IPS-20b (cell line): ENCODE data around the gene C2CD2.

ENCODE experiments used
- H3K27ac ChIP-seq: one replicate; pipeline ENCODE4 v1.5.1; 2013; ENCODE audit warnings: low read length
- H3K27me3 ChIP-seq: 2 replicates; pipeline ENCODE4 v1.6.1; 2013; ENCODE audit warnings: mild to moderate bottlenecking, low read length, inconsistent platforms; ENCODE audit not compliant: insufficient read depth
- H3K36me3 ChIP-seq: 2 replicates; pipeline ENCODE4 v1.6.1; 2013; ENCODE audit warnings: low read depth, mild to moderate bottlenecking, inconsistent platforms, low read length, moderate library complexity; ENCODE audit not compliant: insufficient read depth
- H3K4me1 ChIP-seq: 2 replicates; pipeline ENCODE4 v1.6.1; 2013; ENCODE audit warnings: mild to moderate bottlenecking, control low read depth, inconsistent platforms, low read length, moderate library complexity; ENCODE audit not compliant: insufficient read depth
- H3K4me3 ChIP-seq: 2 replicates; pipeline ENCODE4 v1.5.1; 2013; ENCODE audit warnings: mild to moderate bottlenecking, low read length, inconsistent platforms
- H3K9ac ChIP-seq: 2 replicates; pipeline ENCODE4 v1.6.1; 2013; ENCODE audit warnings: low read depth, mild to moderate bottlenecking, inconsistent platforms, low read length, moderate library complexity
- H3K9me3 ChIP-seq: 2 replicates; pipeline ENCODE4 v1.6.1; 2013; ENCODE audit warnings: mild to moderate bottlenecking, low read depth, low read length, inconsistent platforms; ENCODE audit not compliant: insufficient read depth

C2CD2 gene

DNA sequence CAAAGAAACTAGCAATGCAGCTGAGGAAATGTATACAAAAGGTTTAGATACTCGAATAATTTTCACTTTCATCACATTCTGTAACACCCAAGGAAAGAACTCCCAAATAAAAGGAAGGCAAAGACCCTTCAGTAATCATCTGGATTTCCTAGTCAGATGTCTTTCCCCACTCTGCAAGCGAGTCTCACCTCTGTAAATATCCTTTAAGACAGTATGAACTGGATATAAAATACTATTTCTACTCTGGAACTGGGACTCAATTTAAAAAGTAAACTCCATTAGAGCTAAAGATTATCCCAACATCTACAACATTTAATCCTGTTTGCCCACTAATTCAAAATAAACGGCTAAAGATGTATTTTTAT is 27.0 kb downstream of the C2CD2 start:
- H3K4me1 ChIP-seq, result peaks cover 23% of the 10 kb centered on the region; the same call in 1 of the 2 replicates
- no peaks in the 10 kb centered on the region for H3K36me3 ChIP-seq
- H3K9ac ChIP-seq, result peak overlapping the region; percentile 54; the same call in 1 of the 2 replicates
- no peaks in the 10 kb centered on the region for H3K9me3 ChIP-seq
- H3K4me3 ChIP-seq, result no peak overlapping the region; the same call in 1 of the 2 replicates
- peak overlapping the region; percentile 31 for H3K27ac ChIP-seq
- H3K27me3 ChIP-seq, result no peaks in the 10 kb centered on the region

DNA sequence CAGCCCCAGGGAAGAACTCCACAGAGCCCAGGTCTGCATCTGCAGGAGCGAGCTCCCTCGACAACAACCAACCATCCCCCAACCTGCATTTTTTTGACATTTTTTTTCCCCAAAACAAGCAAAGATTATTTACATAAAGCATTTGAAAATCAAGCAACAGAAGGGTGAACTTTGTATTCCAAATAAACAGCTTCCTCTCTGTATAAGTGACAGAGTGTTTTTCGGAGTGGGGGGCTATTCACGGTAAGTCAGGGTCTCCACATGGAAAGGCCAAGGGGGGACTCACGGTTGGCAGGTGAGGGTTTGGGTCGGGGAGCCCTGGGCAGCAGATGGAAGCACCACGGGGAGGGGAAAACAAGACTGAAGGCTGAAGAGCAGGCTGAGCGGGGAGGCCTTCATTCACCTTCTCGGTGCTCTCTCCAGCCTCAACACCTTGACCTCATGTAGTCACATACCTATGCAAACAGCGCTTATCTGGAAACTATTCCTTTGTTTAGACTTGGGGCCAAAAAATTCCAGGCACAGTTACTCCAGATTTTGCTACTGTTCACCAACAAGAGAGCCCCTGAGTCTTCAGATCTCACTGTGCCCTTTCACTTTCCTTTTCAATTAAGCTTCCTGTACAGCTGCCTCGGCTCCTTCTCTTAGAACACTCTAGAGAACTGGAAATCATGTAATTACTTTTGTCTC is 27.6 kb downstream of the C2CD2 start:
- Histone ChIP-seq H3K9ac (peak overlapping the region; percentile 54; the same call in 1 of the 2 replicates), H3K4me1 (peaks cover 23% of the 10 kb centered on the region; the same call in 1 of the 2 replicates), H3K9me3 (no peaks in the 10 kb centered on the region), H3K27ac (peak overlapping the region; percentile 35), H3K36me3 (no peaks in the 10 kb centered on the region), H3K27me3 (no peaks in the 10 kb centered on the region), H3K4me3 (peak overlapping the region; percentile 2; the same call in 1 of the 2 replicates)

- no peaks in the 10 kb centered on the region for H3K27me3 ChIP-seq
- H3K27ac ChIP-seq, result peak overlapping the region; percentile 35
- H3K36me3 ChIP-seq, result no peaks in the 10 kb centered on the region
- peak overlapping the region; percentile 2; the same call in 1 of the 2 replicates for H3K4me3 ChIP-seq
- peak overlapping the region; percentile 54; the same call in 1 of the 2 replicates for H3K9ac ChIP-seq
- peaks cover 18% of the 10 kb centered on the region; the same call in 1 of the 2 replicates for H3K4me1 ChIP-seq
- H3K9me3 ChIP-seq, result no peaks in the 10 kb centered on the region
These were observed 28.1 kb downstream of the C2CD2 start for GRCh38 chr21:41925767-41926116.

GRCh38 chr21:41924368-41924754 is 29.5 kb downstream of the C2CD2 start:
- Histone ChIP-seq H3K27me3 (no peaks in the 10 kb centered on the region), H3K36me3 (no peaks in the 10 kb centered on the region), H3K4me1 (peaks cover 16% of the 10 kb centered on the region; the same call in 1 of the 2 replicates), H3K9ac (no peak overlapping the region), H3K4me3 (no peak overlapping the region), H3K27ac (no peak overlapping the region), H3K9me3 (no peaks in the 10 kb centered on the region)

DNA sequence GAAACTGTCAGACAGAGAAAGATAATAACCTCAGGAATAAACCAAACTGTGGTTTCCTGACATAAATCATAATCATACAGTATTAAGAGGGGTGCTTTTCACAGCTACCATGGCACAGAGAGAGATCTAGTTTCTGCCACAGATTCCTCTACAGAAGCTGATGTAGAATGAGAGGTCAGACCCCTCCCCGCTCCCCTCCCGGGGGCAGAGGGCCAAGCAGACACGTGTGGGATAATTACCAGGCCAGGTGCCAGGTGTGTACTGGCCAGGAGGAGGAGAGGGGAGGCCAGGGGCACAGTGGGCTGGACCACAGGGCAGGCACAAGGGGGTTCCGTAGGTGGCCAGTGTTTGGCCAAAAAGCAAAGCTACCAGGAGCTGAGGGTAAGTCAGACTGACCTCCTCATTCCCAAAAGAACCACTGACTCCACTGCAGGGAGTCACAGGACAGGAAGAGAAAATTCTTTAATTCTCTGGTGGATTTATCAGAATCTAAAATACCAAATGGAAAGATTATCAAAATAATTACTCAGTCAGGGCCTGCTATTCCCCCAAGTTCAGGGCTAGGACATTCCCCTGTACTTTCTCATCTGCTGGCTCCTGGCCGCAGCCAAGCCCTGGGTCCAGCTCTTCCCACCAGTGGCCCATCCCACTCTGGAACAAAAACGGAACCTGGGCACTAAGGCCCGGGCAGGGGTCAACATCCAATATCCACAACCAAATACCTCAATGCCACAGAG is 30.0 kb downstream of the C2CD2 start:
- no peak overlapping the region for H3K4me3 ChIP-seq

DNA sequence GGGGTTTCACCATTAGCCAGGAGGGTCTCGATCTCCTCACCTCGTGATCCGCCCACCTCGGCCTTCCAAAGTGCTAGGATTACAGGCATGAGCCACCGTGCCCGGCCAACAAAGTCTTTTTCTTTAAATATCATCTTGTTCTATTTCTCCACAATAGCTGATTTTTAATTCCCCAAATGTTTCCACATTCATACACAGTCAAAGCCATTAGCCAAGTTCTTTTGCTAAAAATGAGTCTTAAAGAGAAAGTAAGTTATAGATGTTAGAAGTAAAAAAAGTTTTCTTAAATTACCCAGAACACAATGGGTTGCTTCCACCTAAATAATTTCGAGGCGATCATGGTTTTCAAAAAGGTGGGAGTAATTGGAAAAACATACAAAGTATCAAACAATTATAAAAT is 30.6 kb downstream of the C2CD2 start:
- H3K27ac ChIP-seq, result no peak overlapping the region
- H3K4me1 ChIP-seq, result peaks cover 16% of the 10 kb centered on the region; the same call in 1 of the 2 replicates
- H3K4me3 ChIP-seq, result no peak overlapping the region
- H3K9ac ChIP-seq, result no peak overlapping the region
- no peaks in the 10 kb centered on the region for H3K9me3 ChIP-seq
- no peaks in the 10 kb centered on the region for H3K27me3 ChIP-seq
- H3K36me3 ChIP-seq, result no peaks in the 10 kb centered on the region

More for the DNA sequence above, 30.0 kb downstream of the C2CD2 start:
- H3K4me1 ChIP-seq, result peaks cover 16% of the 10 kb centered on the region; the same call in 1 of the 2 replicates
- no peak overlapping the region for H3K27ac ChIP-seq
- H3K9ac ChIP-seq, result no peak overlapping the region
- H3K9me3 ChIP-seq, result no peaks in the 10 kb centered on the region
- H3K27me3 ChIP-seq, result no peaks in the 10 kb centered on the region
- H3K36me3 ChIP-seq, result no peaks in the 10 kb centered on the region

- Histone ChIP-seq H3K9ac (no peak overlapping the region), H3K4me1 (peaks cover 6% of the 10 kb centered on the region; the same call in 1 of the 2 replicates), H3K27ac (no peak overlapping the region), H3K9me3 (no peaks in the 10 kb centered on the region), H3K36me3 (peaks cover 10% of the 10 kb centered on the region; the same call in 1 of the 2 replicates), H3K4me3 (no peak overlapping the region), H3K27me3 (no peaks in the 10 kb centered on the region)
These were observed 32.8 kb downstream of the C2CD2 start for GRCh38 chr21:41921021-41921420.

- Histone ChIP-seq H3K4me1 (peaks cover under 1% of the 10 kb centered on the region; the same call in 1 of the 2 replicates), H3K9ac (no peak overlapping the region), H3K27ac (no peak overlapping the region)
These were observed 33.3 kb downstream of the C2CD2 start for GRCh38 chr21:41920476-41920875.

DNA sequence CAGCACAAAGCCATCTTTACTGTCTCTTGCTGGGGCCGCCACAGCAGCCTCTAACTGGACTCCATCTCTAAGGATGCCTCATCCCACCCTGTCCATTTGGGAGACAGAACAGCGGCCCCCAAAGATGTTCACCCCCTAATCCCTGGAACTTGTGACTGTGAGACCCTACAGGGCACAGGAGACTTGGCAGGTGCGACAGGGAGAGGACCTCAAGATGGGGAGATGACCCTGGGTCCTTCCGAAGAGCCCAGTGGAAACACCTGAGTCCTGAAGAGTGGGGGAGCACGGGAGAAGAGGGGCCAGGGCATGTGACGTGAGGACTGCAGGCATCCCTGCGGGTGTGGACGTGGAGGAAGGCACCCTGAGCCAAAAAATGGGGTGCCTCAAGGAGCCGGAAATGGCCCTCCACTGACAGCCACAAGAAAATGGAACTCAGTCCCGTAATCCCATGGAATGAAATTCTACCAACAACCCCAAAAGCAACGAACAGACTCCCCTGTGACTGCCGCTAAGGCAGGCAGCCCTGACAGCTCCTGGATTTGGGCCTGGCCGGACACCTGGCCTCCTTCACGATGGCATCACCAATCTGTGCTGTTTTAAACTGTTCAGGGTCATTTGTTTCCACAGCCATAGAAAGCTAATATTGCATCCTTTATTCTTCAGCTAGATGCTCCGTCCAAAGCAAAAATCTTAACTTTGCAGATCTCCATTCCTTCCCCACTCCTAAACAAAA is 34.0 kb downstream of the C2CD2 start:
- peaks cover 14% of the 10 kb centered on the region; the same call in 1 of the 2 replicates for H3K36me3 ChIP-seq
- H3K9me3 ChIP-seq, result no peaks in the 10 kb centered on the region
- no peaks in the 10 kb centered on the region for H3K4me1 ChIP-seq
- no peak overlapping the region for H3K9ac ChIP-seq
- H3K4me3 ChIP-seq, result no peak overlapping the region
- H3K27me3 ChIP-seq, result no peaks in the 10 kb centered on the region
- no peak overlapping the region for H3K27ac ChIP-seq

More at GRCh38 chr21:41920476-41920875, 33.3 kb downstream of the C2CD2 start:
- Histone ChIP-seq H3K4me3 (no peak overlapping the region), H3K36me3 (peaks cover 14% of the 10 kb centered on the region; the same call in 1 of the 2 replicates), H3K9me3 (no peaks in the 10 kb centered on the region), H3K27me3 (no peaks in the 10 kb centered on the region)

DNA sequence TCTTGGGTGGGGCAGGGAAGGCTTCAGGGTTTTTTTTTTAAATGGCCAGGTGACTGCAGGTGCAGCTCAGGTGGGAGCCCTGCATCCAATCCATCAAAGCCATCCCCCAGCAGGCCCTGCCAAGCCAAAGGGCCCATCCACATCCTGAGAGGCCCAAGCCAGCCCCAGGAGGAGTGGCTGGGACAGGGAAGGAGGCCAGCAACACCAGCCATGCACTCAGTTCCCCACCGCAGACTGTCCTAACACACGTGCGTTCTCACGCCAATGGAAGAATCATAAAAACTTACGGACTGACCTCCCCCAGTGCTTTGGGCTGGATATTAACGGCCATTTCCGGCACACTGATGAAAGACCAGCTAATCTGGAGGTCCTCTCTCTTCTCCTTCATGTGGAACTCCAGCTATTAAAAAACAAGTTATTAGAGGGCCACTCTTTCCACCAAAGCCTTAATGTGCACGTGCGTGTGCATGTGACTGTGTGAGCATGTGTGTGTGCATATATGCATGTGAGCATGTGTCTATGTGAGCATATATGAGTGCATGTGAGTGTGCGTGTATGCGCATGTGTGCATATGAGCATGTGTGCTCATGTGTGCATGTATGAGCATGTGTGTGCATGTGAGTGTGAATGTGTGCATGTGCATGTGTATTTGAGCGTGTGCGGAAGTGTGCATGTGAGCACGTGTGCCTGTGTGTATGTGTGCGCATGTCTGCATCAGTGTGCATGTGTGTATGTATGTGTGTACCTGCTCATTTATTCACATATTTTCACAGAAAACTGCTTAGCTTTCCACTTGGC is 35.1 kb downstream of the C2CD2 start:
- Histone ChIP-seq H3K27me3 (no peaks in the 10 kb centered on the region), H3K9ac (no peak overlapping the region), H3K4me1 (no peaks in the 10 kb centered on the region), H3K4me3 (no peak overlapping the region), H3K9me3 (no peaks in the 10 kb centered on the region), H3K27ac (no peak overlapping the region), H3K36me3 (peaks cover 14% of the 10 kb centered on the region; the same call in 1 of the 2 replicates)

DNA sequence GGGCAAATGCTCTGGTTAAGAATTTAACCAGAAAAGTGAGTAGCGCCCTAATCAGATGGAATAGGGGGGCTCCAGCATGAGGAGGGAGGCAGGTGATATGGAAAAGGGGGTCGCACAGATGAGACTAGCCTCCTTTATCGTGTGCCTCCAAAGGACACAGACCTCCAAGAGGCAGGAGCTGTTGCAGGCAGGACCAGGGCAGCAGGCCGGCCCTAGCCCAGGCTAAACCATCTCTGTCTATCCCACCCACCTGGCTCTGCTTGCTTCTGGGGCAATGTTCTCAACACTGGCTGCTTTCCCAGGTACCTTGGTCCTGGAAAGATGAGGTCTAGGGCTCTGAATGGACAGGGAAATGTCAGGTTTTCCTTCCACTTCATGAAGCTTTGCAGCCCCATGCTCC is 36.3 kb downstream of the C2CD2 start:
- H3K27me3 ChIP-seq, result no peaks in the 10 kb centered on the region
- H3K4me1 ChIP-seq, result no peaks in the 10 kb centered on the region
- no peak overlapping the region for H3K9ac ChIP-seq
- no peak overlapping the region for H3K4me3 ChIP-seq
- H3K9me3 ChIP-seq, result no peaks in the 10 kb centered on the region
- peaks cover 14% of the 10 kb centered on the region; the same call in 1 of the 2 replicates for H3K36me3 ChIP-seq
- no peak overlapping the region for H3K27ac ChIP-seq
